HG02678 (cell line): ENCODE data around the gene IL1RL2.

Experiments
- ATAC-seq: cut with Tn5 transposase; IDR thresholded peaks from one replicate; pipeline ENCODE4 v1.9.1; 2021; ENCODE audit warnings: mild to moderate bottlenecking, moderate library complexity; ENCODE audit not compliant: unreplicated experiment

The IL1RL2 gene

DNA sequence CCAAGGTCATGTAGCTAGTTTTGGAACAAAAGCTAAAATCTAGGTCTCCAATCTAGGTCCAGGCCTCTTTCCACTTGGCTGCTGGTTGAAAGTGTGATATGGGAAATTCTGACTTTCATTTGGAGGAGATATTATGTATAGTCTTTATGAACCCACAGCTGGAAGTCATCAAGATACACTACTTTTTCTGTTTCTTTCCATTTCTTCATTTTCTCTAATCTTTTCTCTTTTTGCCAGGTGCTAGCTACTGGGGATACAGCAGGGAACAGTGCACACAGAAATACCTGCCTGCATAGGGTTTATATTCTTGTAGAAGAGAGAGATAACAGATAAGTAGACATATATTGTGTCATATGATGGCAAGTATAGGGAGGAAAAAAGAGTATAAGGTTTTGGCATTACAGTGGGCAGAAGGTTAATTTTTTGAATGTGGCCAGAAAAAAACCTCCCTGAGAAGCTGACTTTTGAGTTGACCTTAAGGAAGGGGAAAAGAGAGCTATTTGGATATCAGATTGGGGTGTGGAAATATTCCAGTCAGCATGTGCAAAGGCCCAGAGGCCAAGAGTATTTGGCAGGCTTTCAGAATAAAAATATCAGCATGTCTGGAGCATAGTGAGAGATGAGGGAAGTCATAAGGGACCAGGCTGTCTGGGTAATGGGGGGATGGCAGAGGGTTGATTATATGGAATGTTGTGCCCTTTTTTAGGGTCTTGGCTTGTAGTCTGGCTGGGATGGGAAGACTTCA lies 28.6 kb upstream of the IL1RL2 start:
- ATAC-seq: no peak

DNA sequence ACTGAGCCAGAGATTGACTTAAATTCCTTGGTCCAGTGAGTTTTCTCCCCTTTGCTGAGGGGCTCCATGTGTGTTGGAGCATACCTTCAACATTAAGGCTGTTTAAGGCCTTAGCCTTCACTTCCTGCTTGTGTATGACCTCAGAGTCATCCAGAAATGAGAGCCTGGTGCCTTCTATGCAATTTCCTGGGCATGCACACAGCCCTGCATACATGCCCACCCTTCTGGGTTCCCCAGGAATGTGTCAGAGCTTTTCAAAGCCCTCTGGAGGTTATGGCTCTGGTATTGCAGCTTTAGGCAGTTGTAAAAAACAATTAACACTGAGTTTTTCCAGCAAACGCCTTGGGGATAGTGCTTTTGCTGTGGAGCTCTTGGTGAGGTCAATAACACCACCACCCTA lies 27.5 kb upstream of the IL1RL2 start:
- ATAC-seq: no peak

DNA sequence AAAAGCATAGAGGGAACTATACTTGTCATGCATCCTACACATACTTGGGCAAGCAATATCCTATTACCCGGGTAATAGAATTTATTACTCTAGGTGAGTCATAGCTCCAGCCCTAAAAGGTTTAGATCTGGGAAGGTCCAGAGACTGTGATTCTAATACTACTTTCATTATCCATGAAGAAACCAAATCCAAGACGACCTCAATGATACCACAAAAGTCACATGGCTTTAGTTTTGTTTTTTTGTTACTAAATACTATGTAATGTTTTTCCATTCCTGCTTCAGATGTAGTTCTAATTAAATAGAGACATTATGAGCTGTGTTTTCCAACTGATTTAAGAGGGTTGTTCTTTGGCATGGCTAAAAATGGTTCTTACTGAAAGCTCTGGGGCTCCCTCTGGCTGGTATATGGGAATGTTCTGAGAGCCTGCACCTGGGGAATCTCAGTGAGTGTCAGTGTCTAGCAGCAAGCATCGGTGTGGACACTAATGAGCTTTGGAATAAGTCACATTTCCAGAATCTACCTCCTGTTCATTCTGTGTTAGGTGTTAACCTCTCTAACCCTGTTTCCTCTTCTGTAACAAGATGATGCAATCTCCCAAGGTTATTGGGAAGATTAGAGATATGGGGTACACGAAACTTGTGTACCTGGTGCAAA lies 20.5 kb upstream of the IL1RL2 start:
- no peak for ATAC-seq

- ATAC-seq: no peak
Observed at GRCh38 chr2:102168026-102168771, 18.6 kb upstream of the IL1RL2 start.

DNA sequence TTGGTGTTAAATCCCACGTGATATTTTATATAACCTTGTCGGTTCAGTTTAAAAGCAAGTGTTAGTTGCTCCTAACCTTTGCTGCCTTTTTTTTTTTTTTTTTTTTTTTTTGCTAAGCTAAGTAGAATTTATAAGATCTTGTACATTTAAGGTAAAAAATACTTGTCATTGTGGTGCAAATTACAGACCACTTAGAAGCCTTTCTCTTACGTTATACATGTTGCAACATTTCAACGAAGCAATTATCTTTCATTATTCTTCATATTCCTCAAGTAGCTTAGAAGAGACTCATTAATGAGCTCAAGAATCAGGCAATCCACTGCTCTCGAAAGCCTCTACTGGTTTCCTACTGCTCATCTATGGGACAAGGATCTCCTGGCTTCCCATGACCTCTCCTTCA lies 14.9 kb upstream of the IL1RL2 start:
- no peak for ATAC-seq

DNA sequence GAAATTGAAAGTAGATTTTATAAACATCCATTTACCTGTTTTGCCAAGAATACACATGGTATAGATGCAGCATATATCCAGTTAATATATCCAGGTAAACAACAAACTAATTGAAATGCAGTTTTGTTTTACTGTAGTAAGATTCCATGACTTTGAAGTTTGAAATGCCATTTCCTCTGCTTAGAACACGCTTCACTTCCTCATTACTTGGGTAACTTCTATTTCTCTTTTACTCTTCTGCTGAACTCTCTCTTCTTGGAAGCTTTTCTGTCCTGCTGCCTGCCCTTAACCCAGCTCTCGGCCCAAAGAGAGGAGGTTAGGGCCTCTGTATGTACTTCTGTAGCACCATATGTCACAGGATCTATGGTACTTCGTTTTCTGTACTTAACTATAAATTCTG lies 14.1 kb upstream of the IL1RL2 start:
- no peak for ATAC-seq

- ATAC-seq: no peak
Observed at GRCh38 chr2:102176172-102176571, 10.7 kb upstream of the IL1RL2 start.

GRCh38 chr2:102177814-102178478 lies 8.9 kb upstream of the IL1RL2 start:
- no peak for ATAC-seq

- ATAC-seq: no peak
Observed at GRCh38 chr2:102179061-102179460, 7.8 kb upstream of the IL1RL2 start.

DNA sequence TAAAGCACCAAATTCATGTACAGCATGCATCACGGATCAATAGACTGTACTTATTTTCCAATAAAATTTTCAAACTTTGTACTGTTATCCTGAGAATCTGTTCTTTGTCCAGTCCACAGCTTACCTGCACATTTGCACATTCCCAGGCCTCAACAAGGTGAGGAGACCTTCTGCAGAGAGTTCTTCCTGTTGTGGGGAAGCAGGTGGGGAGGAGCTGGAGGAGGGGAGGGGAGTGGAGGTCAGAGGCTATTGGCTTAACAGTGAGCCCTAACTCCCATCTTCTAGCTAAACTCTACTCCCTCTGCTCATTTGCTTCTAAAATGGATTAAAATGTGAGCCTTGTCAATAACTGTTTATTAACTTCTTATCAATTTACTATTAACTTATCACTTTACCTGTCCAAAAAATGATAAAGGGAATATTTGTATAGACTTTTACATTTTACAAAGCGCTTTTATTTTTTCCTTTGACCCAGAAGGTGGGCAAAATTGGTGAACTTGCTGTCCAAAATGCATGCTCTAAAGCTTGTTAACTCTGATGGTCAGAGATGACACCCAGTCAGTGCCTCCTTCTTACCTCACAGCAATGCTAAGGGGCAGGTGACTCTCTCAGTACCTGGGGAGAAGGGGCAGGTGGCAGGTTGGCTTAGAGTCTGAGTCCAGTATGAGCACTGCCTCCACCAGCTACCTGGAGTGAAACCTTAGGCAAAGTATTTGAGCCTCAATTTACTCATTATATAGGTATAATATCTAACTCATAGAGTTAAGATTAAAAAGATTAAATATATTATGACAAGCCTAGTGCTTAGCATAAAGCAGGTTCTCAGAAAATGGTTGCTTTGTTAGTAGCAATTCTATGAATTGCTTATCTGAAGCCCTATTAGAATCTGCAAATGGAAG lies 6.8 kb upstream of the IL1RL2 start:
- ATAC-seq: no peak

DNA sequence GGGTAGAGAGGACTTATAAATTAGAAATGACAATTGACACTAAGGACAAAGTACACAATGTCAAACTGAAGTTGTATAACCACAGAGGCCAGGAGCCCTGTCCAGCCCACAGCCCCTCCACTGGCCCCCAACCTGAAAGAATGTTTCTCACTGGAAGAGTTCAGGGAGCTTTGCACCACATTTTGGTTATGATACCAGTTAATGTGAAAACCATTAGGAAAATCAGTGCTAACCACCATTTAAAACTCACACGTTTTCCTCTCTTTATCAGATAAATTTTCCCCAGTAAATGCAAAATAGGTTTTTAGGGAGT lies 6.2 kb upstream of the IL1RL2 start:
- ATAC-seq: no peak

DNA sequence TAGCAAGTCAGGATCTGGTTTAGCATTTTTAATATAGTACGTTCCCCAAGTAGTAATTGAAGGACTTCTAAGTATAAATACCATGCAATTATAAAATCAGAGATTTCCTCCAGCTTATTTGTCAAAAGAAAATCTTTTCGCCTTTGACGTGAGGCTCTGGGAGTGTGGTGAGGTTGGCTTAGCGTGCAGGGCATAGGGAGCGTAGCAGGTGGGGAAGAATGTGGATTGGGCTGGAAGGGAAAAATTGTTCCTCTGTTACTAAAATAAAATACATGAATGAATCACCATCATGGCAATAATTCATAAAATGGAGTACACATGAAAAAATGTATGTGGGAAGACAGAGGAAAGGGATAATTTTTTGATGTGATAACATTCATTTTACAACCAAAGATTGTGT lies 5.4 kb upstream of the IL1RL2 start:
- ATAC-seq: no peak

- ATAC-seq: no peak
Observed at GRCh38 chr2:102181919-102182635, 4.7 kb upstream of the IL1RL2 start.

DNA sequence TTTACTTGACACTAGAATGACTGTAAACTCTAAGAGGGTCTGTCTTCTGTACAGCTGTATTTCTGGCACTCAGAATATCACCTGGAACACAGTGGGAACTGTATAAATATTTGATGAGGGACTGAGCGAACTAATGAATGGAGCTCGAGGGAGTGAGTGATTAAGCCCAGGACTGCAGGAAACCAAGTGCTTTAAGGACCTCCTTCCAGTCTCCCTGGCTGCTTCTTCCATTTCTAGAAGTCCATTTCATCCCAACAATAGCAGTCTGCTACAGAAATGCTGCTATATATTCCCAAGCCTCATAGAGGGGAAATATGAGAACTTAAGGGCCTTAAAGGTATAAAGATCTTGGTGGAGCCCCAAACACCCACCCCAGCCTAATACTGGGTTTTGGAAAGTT lies 2.8 kb upstream of the IL1RL2 start:
- ATAC-seq: no peak

DNA sequence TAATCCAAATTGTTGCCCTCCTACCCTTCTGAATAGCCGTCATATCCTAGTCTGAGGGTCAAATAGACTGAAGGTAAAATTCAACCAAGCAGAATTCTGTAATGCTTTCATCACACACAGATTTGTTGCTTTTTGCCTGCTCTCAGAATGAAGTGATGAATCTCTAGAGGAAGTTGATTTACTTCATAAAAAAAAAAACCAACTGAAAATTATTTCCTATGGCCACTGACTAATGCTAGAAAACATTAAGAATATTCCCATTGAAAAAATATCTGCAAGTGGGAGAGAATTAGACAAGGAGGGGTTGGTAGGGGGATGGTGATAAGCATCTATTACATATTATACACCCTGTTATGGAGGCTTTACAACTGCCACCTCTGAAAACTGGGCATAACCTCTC lies 2.3 kb upstream of the IL1RL2 start:
- no peak for ATAC-seq

DNA sequence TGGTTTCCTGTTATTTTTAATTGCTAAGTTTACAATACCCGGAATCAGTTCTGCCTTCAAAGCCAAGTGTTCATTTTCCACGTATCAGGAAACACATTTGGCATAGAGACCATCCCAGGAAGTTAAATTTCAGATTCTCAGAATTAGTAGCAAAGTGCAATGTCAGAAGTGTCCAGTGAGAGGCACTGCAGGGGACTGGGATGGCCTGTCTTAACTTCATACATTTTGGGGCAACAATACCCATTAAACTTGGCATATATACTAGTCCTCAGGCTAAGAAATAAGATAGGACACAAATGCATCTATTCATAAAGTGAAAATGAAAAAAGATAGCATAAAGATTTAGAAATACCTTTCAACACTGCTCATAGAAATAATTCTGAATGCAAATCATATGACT lies 1.5 kb upstream of the IL1RL2 start:
- no peak for ATAC-seq

GRCh38 chr2:102187496-102188150 lies 800 bp downstream of the IL1RL2 start:
- no peak for ATAC-seq

- no peak for ATAC-seq
Observed at GRCh38 chr2:102190430-102191107, 3.7 kb downstream of the IL1RL2 start.

DNA sequence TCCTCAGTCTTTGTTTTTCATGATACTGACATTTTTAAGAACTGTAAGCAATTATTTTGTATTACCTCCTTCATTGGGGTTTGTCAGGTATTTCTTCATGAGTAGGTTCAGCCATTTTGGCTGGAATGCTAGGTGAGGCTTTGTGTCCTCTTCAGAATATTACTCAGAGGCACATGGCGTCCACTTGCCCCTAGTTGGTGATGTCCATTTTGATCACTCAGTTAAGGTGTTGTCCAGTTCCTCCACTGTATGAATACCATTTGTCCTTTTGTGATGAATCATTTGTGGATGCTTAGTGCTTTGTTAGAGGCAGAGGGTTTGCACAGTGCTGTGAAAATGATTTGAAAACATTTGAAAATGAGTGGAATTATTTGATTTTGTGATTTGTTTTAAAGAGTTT lies 4.7 kb downstream of the IL1RL2 start:
- ATAC-seq: no peak
